Measurements from ENCODE around the gene FKBP6. TPM values are rescaled to one million over a fixed set of nuclear protein-coding genes. Genes with fewer than 3 reads are reported as not detected.
A peak's percentile ranks its signal among the peaks of the same experiment; 100 is the strongest.
"Not testable (repeated sequence)": the region's sequence is repeated elsewhere in the genome, so short reads cannot be mapped to it uniquely, and the experiment has no call there.

FKBP6 gene
- total RNA-seq, 1 donor from 2014 or later: not detected

- DNase-seq (ENCODE audit: low spot score): peak; percentile 21
Measured at GRCh38 chr7:73356159-73356558, 28.2 kb downstream of the FKBP6 start.

- no peak for DNase-seq (ENCODE audit: low spot score)
Measured at GRCh38 chr7:73358590-73359275, 30.8 kb downstream of the FKBP6 start.

DNA sequence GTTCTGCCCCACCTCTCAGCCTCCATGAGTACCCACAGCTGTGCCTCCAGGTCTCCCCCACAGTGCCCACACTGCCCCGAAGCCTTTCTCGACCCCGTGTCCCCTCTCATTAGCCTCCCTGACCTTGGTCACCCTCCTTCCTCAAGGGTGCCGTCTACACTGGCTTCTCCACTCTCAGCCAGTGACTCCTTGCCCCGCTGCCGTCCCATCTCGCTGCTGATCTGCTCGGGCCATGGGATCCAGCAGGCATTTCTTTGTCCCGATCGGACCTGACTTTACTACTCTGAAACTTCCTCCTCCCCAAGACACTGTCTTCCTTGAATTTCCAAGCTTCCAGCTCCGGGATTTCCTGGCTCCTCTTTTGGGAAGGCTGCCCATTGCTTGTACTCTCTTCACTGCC lies 31.3 kb downstream of the FKBP6 start:
- no peak for DNase-seq (ENCODE audit: low spot score)

- no peak for DNase-seq (ENCODE audit: low spot score)
Measured at GRCh38 chr7:73359746-73360375, 31.9 kb downstream of the FKBP6 start.

DNA sequence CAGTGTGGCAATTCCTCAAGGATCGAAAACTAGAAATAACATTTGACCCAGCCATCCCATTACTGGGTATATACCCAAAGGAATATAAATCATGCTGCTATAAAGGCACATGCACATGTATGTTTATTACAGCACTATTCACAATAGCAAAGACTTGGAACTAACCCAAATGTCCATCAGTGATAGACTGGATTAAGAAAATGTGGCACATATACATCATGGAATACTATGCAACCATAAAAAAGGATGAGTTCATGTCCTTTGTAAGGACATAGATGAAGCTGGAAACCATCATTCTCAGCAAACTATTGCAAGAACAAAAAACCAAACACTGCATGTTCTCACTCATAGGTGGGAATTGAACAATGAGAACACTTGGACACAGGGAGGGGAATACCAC lies 32.6 kb downstream of the FKBP6 start:
- not testable (repeated sequence) for DNase-seq (ENCODE audit: low spot score)

- no peak for DNase-seq (ENCODE audit: low spot score)
Measured at GRCh38 chr7:73363225-73364005, 35.5 kb downstream of the FKBP6 start.

- no peak for DNase-seq (ENCODE audit: low spot score)
Measured at GRCh38 chr7:73364006-73364728, 36.2 kb downstream of the FKBP6 start.

GRCh38 chr7:73366127-73366526 lies 38.2 kb downstream of the FKBP6 start:
- no peak for DNase-seq (ENCODE audit: low spot score)

- DNase-seq (ENCODE audit: low spot score): no peak
Measured at GRCh38 chr7:73366990-73367389, 39.0 kb downstream of the FKBP6 start.

GRCh38 chr7:73369009-73369408 lies 41.0 kb downstream of the FKBP6 start:
- no peak for DNase-seq (ENCODE audit: low spot score)

DNA sequence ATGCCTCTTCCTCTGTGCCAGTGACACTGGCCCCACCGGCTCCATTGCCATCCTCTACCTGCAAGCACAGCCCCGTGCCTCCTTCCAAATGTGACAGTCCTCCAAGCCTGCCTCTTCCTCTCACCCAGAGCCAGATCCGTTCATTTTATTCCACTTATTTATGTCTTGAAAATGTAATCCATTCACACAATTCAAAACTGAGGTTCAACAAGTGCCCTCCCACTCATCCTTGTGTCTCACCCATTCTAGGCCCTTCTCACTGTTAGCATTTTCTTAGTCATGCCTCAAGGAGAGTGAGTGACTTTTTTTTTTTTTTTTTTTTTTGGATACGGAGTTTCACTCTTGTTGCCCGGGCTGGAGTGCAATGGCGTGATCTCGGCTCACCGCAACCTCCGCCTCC lies 41.7 kb downstream of the FKBP6 start:
- no peak for DNase-seq (ENCODE audit: low spot score)

DNA sequence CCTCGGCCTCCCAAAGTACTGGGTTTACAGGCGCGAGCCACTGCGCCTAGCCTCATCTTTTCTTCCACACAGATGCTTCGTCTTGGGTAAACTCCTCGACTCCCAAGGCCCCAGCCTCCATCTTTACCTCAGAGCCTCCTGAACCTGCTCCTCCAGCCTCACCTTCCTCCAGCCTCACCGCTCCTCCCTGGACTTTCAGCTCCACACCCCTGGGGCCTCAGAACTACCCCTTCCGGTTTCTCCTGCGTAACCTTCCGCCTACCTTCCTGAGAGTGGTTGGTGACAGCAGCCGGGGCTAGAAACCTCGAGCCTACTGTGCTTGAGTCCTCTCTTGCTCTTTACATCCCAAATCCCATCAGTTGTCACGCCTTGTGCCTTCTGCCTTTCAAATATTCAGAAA lies 45.8 kb downstream of the FKBP6 start:
- DNase-seq (ENCODE audit: low spot score): no peak

- not testable (repeated sequence) for DNase-seq (ENCODE audit: low spot score)
Measured at GRCh38 chr7:73376262-73376661, 48.3 kb downstream of the FKBP6 start.

- DNase-seq (ENCODE audit: low spot score): no peak
Measured at GRCh38 chr7:73376671-73377412, 48.9 kb downstream of the FKBP6 start.

DNA sequence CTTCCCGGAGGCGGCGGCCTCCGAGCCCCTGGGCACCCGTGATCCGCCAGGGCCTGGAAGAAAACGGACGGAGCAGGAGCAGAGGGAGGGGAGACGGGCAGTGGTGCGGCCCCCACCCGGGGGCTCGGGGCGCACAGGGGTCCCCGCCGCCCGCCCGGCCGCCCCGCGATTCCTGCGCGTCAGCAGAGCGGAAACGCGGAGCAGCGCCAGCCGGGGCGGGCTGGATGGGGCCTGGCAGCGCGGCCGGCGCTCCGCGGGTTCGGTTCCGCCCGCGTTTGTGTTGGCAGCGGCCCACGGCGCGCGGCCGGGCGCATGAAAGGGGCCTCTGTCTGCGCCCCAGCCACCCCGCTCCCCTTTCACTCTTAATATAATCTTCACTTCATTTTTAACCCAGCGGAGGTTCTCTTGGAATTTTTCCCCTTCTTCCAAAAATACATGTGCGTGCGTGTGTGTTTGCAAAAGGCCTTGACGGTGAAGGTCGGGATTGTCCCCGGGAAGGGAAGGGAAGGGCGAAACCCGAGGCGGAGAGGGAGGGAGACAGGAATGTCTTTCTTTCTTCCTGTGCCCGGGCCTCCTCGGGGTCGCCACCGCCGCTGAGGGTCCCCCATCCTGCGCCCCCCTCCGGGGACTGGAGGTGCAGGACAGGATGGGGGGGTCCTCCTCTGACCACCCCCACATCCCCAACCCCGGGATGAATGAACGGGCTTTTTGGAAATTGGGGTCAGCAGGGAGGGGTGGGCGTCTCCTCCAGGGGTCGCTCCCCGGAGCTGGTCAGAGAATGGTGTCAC lies 49.6 kb downstream of the FKBP6 start:
- DNase-seq (ENCODE audit: low spot score): not testable (repeated sequence)

GRCh38 chr7:73382934-73383503 lies 55.1 kb downstream of the FKBP6 start:
- DNase-seq (ENCODE audit: low spot score): no peak

DNA sequence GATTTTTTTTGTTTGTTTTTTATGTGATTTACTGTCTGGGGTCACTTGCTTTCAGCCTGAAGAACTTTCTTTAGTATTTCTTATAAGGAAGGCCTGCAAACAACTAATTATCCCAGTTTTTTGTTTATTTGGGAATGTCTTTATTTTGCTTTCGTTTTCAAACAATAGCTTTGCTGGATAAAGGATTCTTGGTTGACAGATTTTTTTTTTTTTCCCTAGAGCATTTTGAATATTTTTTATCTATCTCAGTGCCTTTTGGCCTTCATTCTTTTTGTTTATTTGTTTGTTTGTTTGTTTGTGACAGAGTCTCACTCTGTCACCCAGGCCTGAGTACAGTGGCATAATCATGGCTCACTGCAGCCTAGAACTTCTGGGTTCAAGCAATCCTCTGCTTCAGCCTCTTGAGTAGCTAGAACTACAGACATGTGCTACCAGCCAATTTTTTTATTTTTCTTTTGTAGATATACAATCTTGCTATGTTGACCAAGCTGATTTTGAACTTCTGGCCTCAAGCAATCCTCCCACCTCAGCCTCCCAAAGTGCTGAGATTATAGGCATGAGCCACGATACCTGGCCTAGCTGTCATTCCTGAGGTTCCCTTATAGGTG lies 59.4 kb downstream of the FKBP6 start:
- no peak for DNase-seq (ENCODE audit: low spot score)

DNA sequence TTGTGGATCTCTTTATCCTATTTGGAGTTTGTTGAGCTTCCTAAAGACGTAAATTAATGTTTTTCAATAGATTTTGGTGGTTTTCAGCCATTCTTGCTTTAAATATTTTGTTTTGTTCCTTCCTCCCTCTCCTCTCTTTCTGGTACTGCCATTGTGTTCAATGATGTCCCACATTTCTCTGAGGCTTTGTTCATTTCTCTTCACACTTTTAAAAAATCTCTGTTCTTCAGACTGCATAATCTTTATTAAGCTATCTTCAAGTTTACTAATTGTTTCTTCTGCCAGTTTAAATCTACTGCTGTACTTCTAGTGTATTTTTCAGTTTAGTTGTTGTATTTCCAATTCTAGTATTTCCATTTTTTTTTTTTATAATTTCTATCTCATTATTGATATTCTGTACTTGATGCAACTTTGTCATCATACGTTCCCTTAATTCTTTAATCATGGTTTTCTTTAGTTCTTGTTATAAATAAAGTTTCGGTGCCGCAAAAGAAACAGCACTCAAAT lies 60.0 kb downstream of the FKBP6 start:
- no peak for DNase-seq (ENCODE audit: low spot score)

DNA sequence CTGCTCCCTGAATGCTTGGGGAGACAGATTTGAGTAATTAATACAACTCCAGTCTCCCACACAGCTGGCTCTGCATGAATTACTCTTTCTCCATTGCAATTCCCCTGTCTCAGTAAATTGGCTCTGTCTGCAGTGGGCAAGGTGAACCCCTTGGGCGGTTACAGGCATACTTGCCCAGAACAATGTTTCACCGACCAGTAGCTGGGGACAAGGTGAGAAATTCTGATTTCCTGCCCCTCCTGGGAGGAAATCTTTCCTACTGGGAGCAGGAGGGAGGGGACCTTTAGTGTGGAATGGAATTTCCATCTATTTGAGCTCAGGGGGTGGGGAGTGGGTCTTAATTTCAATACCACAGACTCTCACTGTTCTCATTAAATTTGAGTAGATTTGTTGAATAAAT lies 63.4 kb downstream of the FKBP6 start:
- no peak for DNase-seq (ENCODE audit: low spot score)

DNA sequence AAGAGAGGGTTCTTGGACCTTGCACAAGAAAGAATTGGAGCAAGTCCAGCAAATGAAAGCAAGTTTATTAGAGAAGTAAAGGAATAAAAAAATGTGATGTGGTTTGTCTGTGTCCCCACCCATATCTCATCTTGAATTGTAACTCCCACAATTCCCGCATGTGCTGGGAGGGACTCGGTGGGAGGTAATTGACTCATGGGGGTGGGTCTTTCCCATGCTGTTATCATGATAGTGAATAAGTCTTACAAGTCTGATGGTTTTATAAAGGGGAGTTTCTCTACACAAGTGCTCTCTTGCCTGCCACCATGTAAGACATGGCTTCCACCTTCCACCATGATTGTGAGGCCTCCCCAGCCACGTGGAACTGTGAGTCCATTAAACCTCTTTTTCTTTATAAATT lies 66.5 kb downstream of the FKBP6 start:
- no peak for DNase-seq (ENCODE audit: low spot score)
